Stimulated activated naive CD8-positive, alpha-beta T cell treated with anti-CD3 and anti-CD28 coated beads, Interleukin-15, Interleukin-2, amounts not matched to agents 100 U/mL and 50 U/mL, for 24 hours (primary cell): ENCODE results near the gene CLSTN2.

Experiments
- ATAC-seq: fragments of 150-1000 bp; cut with Tn5 transposase; one replicate; pipeline ENCODE4 v1.10.0; 2021
- DNase-seq: peaks from one replicate; pipeline ENCODE4 v3.0.0; 2021

The CLSTN2 gene

DNA sequence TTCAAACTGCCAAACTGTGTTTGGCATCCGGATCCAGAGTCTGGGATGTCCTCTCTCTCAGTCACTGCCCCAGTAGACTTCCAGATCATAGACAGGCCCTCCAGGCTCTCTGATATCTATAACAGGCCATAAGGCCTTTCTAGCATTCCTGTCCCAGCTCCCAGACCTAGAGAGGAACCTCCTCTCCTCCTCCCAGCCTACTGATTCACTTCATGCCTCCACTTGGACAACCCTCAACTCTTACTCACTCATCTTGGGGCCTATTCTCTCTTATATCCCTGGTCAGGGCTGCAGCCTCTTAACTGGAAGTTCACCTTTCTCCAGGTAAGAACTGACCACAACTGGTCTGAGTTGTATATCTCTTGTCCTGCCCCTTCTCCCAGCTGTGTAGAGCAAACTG, 489.2 kb downstream of the CLSTN2 start:
- no peak for ATAC-seq
- DNase-seq: no peak

DNA sequence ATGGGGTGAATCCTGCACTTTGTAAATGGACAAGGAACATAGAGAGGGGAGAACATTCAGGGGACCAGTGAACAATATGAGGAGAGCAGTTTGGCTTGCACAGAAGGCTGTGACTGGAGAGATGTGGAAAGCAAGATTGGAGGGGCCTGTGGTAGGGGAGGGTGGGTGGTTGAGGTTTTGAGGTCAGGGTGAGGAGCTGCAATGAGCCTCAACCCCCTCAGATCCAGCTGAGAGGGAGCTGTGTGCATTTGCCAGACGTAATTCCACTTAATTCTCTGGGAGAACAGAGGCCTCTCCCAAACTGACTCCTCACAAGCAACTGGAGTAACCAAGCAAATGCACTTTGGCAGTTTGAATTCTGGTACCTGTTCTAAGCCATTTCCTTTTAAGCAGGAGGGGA, 489.7 kb downstream of the CLSTN2 start:
- no peak for ATAC-seq
- DNase-seq: no peak

DNA sequence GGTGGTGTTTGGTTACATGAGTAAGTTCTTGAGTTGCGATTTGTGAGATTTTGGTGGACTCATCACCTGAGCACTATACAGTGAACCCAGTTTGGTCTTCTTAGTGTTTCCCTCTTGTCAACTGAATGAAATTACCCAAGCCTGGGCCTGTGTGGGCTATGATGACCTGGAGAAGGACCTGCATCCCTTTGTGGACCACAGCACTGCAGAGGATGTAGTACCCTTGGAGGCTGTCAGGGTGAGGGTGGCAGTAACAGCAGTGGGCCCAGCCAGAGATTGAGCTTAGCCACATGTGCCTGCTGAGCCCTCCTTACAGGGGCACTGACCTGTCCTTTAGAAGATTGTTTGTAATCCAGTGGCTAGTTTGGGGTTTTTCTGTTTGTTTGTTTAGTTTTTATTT, 492.8 kb downstream of the CLSTN2 start:
- no peak for DNase-seq
- no peak for ATAC-seq

DNA sequence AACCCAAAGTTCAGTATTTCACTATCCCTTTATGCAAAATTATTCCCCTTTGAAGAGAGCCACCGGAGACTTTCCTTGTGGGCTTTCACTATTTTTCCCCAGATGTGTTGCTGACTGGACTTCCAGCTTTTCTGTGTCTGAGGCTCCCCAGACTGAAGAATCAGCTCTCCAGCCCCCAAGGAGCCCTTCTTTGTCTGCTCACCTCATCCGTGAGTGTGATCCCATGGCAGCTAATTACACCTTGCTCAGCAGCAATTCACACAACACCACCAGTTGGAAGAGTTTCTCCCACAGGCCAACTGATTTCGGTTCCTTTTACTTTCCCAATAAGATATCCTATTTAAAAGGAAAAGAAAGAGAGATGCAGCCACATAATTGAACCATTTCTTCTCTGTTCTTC, 493.4 kb downstream of the CLSTN2 start:
- ATAC-seq: no peak
- no peak for DNase-seq

DNA sequence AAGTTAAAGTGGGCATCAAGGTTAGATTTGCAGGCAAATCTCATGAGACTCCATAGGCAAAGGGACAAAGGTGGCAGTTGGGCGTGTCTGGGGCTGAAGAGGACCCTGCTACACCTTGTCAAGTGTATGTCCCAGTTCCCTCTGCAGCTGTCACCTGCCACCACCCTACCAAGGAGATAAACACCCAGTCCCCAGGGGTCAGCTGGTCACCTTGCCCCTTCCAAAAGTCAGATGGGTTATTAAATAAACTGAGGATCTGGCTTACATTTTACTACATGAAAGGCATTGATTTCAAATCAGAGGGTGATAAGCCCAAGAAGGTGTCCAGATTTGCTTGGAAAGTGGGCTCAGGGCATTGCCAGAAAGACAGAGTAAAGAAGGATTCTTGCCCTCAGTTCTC, 494.8 kb downstream of the CLSTN2 start:
- ATAC-seq (no peak), DNase-seq (no peak)

DNA sequence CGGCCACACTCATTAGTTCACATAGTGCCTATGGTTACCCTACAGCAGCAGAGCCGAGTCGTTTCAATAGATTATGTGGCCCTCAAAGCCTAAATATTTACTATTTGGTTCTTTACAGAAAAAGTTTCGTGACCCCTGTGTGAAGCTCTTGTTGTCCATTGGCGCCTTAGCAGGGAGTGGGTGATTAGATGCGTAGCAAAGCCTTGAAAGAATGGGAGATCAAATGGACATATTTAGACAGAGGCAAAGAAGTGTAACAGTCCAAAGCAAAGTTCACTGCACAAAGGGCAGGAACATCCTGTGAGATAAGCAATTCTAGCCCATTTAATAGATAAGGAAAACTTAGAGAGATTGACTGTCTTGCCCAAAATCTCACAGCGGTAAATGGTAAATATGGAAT, 495.5 kb downstream of the CLSTN2 start:
- DNase-seq: no peak
- ATAC-seq: no peak

DNA sequence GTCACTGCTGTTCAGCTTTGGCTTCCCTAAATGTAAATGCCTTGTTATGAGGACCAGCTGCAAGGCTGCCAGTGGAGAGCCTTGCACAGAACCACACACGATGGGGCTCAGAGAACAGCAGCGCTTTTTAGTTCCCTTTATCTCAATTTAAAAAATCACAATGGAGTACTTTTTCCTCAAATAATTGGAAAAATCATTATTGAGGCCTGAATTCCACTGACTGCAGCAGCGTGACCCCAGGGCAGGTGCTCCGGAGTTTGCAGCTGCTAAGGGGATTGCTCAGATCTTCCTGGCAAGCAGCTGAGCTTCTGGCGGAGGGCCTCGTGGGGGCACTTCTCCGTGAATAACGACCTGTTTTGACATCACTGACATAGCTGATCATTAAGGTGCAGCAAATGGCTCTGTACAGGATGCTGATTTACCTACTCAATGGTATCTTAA, 497.3 kb downstream of the CLSTN2 start:
- ATAC-seq: no peak
- DNase-seq: no peak

DNA sequence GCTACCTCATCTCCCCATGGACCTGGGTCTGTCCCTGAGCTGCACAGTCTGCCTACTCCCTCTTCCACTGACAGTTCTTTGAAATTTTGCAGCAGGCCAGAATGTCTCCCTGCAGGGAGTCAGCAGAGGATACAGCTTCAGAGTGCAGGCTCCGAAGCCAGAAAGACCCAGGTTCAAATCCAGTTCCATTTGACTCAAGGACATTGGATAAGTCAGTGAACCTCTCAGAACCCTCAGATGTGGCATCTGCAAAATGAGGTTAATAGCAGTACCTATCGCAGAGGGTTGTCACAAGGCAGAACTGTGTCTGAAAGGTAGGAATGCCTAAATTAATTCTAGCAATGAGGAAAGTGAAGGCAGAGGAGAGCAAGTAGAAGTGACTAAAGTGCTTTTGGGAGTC, 498.4 kb downstream of the CLSTN2 start:
- ATAC-seq (no peak), DNase-seq (no peak)

DNA sequence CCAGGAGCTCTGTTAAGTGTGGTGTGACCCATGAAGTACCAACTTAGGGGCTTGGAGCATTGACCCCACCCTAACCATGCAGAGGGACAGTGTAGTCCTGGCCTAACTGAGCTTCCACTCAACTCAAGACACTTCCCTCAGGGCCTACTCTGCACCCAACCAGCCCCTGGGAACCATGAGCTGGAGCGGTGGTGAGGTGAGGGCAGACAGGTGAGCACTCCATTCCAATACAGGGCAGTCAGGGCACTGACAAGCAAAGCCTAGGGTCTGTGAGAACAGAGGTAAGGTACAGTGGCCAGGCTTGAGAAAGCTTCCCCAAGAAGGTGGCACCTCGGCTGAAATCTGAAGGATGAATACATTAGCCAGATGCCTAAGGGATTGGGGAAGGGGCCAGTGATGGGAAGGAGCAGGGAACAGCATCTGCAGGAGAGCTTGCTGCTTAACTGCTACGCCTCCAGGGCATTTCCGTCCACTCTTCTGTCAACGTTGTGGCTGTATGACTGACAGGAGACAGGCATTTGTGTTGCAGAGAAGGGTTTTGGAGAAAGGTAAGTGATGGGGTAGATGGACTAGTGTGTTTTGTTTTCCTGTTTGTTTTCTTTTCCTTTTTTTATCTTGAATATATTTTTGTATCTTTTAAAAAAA, 499.4 kb downstream of the CLSTN2 start:
- ATAC-seq: no peak

DNA sequence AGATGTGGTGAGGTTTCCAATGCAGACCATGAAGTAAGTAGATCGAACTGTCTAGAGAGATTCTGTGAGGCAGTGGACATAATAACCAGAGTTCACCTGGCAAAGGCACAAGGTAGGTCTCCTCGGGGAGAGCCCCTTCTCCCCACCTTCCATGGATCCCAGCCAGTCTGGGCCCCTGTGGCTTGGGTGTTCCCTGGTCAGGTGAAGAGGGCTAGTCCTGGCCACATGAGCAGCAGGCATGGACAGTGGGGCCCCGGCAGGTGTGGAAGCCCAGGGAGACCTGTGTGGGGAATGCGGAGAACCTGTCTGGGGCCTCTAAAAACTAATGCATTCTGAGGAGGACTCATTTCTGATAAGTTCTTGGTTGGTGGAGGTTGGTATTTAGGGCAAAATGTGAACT, 501.4 kb downstream of the CLSTN2 start:
- DNase-seq: no peak
- ATAC-seq: no peak

More for the DNA sequence above, 499.4 kb downstream of the CLSTN2 start:
- DNase-seq: no peak

DNA sequence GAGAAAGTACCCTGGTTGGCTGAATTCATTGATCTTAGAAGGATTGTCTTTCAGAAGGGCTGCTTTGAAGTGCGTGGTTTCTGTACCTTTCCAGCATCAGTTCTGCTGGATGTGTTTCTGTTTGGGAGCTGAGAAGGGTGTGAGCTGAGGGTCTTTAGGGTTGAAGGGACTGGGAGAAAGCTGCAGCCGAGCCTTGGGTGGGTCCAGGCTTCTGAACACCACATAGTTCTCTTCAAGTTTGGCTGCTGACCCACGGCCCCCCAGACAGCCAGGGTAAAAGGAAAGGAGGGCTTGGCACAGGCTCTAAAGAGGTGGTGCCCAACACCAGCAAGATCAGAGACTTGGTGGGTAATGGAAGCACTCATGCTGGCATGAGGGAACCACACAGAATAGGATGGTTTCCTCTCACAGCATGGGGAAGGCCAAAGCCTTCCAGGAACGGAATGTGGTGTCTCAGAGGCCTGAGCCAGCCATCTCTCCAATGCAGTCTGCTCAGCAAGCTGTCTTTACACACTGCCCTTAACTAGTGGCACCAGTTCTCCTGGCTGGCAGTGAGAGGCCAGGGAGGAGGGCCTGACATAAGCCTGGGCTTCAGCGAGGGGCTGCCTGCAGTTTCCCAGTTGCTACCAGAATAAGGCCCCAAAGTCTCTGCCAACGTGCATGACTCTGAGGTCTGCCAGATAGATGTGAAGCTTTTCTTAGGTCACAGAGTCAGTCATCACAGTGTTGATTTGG, 503.9 kb downstream of the CLSTN2 start:
- ATAC-seq: no peak
- DNase-seq: no peak

DNA sequence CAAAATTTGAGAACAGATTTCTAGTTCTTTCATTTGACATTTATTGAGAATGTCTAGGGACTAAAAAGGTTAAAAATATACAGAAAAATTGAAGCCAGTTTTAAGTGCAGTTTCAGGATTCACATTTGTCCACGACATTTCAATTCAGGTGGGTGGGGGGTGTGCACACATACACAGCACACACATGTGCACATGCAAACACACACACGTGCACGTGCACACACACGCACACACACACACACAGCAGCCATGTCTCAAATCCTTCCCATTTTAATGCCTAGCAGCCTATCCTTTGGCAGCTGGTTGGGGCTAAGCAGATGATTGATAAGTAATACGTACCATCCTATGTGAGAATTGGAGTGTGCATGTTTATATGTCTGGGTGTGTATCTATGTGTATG, 504.5 kb downstream of the CLSTN2 start:
- ATAC-seq (no peak), DNase-seq (no peak)

DNA sequence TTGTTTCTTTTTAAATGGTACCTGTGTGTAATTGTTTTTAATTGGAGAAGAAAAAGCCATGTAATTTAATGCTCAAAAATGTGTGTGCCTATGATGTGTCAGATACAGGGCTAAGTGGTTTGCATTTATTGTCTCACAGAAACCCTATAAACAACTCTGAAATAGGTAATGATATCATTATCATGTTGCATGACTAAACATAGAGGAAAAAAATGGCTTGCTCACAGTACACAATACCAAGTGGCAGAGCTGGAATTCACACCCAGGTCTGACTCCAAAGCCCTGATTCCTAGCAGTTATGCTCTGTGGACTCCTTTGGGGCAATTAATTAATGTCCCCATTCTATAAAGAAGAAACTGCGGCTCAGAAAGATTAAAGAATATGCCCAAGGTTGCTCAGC, 505.5 kb downstream of the CLSTN2 start:
- ATAC-seq (no peak), DNase-seq (no peak)

DNA sequence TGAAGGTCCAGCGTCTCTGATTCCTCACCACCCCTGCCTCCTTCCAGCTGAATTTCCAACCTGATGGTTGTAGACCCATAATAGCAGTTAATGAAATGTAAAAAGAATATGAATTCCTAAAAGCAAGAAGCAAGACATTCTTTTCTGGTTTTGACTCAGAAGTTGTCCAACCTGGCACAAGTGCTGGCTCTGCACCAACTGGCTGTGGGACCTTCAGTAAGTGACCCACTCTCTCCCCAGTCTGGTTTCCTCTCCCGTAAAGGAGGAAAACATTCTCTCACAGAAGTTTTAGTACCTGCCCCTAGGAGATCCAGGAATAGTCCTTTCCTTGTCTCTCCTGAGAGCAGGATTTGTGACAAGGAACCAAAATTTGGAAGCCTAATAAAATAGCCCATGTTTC, 506.0 kb downstream of the CLSTN2 start:
- ATAC-seq (no peak), DNase-seq (no peak)

DNA sequence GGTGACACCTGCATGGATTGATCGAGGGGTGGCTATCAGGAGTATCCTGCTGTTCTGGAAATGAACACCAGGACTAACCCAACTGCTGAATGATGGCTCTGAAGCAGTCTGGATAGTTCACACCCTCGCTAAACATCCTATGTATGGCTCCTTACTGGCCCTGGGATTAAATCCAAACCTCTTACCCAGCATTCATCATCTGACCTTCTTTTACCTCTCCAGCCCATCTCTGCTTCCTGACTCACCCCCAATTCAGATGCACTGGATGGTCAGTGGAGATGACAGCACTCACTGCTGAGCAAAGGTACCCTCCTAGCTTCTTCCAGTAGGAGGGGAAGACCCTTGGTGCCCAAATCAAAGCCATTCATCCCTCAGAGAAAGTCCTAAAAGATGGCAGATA, 507.6 kb downstream of the CLSTN2 start:
- ATAC-seq (no peak), DNase-seq (no peak)

DNA sequence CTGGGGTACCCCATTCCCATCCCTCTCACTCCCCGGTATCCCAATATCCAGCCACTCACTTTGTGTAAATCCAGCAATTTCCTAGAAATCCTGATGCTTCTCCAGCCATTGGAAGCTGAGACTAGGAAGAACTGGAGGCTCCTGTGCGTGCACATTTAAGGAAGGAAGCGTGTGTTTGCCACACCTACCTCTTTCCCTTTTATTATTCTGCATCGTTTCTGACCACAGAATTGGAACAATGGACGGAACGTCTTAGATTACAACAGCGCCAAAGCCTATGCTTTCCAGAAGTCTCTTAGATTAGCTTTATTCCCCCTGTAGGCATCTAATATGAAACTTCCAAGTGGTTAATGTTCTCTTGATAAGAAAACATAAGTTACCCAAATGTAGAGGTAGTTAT, 508.1 kb downstream of the CLSTN2 start:
- ATAC-seq (no peak), DNase-seq (no peak)

DNA sequence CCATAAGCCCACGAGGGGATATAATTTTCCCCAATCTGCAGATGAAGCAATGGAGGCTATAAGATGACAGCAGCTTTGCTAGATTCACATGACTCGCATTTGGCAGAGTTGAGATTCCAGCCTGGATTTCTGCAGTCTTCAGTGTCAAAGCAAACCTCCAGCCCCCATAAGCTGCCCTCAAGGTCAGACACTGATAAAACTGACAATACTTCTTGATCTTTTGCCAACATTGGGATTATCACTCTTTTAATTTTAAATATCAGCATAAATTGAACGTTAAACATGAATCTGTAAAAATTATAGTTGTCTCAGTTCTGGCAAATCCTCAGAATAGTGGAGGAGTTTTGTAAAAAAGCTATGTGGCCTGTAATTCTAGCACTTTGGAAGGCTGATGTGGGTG, 508.8 kb downstream of the CLSTN2 start:
- ATAC-seq: no peak
- no peak for DNase-seq

DNA sequence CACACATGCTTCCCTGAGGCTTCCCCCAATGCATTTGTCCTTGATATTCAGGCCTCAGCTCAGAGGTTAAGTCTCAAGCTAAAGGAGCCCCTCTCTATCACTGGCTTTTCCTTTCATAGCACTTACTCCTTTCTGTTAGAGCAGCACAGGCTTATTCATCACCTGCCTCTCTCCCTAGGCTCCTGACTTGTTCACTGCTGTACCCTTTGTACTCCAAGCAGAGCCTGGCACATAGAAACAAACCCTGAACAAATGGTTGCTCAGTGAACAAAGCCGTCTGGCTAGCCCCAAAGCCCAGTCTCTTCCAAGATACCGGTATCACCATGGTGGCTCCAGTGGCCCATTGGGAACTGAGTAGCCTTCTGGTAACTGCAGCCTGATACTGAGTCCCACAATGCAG, 511.7 kb downstream of the CLSTN2 start:
- no peak for ATAC-seq

DNA sequence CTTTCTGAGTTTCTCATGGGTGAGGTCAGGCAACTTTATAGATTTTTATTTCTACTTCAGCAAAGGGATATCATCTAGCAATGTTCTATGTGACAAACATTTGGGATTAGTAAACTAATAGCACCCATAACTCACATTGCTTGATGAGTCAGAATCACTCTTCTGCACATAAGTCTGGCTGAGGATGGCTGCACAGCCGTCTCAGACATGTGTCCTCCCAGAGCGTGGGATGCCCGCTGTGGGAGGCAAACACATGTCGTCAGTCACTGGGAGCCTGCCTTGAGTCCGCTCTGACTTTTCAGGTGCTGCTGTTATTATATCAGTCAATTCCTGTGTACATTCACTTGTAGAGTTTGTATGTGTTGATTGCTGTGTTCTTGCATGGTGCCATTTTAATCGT, 512.2 kb downstream of the CLSTN2 start:
- ATAC-seq (no peak), DNase-seq (no peak)

More for the DNA sequence above, 511.7 kb downstream of the CLSTN2 start:
- DNase-seq: no peak

DNA sequence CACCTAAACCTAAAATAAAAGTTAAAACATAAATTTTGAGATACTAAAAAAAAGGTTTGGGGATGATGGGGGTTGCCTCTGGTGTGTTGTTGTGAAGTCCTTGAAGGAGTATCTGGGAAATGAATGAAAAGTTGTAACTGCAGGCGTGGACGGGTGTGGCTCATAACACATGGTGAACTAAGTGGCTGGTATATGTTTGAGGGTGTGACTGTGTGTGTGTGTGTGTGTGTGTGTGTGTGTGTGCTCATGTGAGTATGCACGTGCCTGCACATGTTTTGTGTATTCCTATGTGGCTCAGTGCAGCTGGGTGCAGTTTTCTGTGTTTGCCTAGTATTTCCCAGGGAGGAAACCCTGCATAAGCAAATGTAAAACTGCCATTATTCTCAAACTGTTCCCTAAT, 513.0 kb downstream of the CLSTN2 start:
- ATAC-seq: no peak
- DNase-seq: no peak

DNA sequence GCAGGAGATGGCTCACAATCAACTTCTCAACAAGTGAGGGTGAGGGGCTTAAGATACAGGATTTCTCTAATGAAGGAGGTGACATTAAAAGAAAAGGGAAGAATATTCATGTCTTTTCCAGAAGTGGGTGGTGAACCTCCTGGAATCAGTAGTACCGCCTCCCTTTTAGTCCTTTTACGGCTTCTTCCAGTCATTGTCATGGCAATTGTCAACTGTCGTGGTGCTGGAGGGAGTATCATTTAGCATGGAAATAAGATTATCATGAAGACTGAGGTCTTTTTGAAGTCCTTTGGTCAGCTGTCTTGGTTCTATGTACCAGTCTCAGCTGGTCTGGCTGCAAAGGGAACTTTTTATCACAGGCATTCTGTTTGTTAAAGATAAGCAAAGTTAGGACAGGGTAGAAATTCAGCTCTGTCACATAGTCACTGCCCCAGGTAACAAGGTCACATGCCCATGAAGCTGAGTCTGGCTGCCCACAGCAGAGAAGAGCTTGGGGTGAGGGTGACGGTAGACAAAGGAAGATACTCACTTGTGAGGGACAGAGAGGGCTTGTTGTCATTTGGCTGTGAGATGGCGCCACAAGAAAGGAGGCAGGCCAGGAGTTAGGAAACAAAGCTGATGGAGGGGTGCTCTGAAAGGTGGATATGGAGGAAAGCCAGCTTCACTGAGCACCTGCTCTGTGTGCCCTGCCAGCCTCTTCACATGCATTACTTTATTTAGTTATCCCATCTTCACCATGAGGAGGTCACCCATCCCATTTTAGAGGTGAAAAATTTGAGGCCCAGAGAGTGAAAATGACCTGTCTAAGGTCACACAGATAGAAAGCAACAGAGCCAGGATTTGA, 514.6 kb downstream of the CLSTN2 start:
- no peak for DNase-seq
- no peak for ATAC-seq

DNA sequence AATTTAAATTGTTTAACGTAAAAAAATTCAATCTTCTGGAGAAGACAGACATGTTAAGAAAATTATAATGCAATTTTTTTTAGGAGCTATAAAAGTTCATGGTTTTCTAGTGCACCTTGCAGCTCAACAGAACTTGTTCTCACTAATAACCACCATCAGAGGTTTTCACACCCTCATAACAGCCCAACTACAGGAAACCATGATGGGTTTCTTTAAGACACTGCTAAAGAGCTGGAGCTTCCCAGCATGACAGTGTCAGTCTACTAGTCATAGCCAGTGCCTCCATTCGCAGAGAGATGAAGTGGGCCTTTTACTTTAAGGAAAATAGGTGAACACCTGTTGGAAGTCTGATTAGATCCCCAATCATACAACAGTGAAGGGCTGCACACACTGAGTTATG, 518.8 kb downstream of the CLSTN2 start:
- no peak for ATAC-seq

DNA sequence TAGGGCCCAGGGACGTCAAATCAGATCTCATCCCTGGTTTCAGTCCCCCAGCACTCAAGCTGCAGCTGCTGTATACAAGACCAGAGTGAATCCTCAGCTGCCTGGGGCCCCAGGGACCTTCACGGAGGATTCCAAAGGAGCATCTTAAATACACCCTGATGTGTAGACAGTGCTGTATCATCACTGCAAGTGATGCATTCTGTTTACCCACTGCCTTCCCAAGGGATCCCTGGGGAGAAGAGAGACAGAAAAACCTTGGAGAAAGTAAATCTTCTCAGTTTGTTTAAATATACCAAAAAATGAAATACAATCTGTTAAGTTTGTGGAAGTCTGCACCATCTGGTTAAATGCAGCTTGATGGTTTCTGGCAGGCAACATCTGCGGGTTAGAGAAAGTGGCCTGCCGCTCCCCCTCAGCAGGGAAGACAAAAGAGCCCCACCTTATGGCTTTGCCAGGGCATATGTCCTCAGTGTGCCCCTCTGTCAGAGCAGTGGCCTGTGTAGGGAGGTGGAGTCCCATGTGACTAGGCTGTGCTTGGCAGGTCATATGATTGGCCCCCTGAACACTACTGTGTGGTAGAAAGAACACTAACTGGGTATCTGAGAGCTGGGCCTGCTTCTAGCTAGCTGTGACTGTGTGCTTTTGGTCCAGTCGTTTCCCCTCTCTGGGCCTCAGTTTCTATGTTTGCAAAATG, 520.7 kb downstream of the CLSTN2 start:
- ATAC-seq (no peak), DNase-seq (no peak)

More for the DNA sequence above, 518.8 kb downstream of the CLSTN2 start:
- DNase-seq: no peak
